A549 (cell line): ENCODE measurements around the gene CCDC40. TPM values are rescaled to one million over a fixed set of nuclear protein-coding genes. Genes with fewer than 3 reads are reported as not detected.
A peak's percentile ranks its signal among the peaks of the same experiment; 100 is the strongest.

Experiments used
- ATAC-seq, 2 experiments: fragments of 200-7000 bp in 1 of 2; fragments of >200 bp in 1 of 2; cut with Nextera tagmentation in 1 of 2; cut with Tn5 transposase in 1 of 2; 3 replicates each; pipeline versions ENCODE4 v1.8.0 to v1.9.1; 2018 to 2020; ENCODE audit warnings: mild to moderate bottlenecking in 1 of 2, moderate library complexity in 1 of 2
- CTCF ChIA-PET: fragments of 300-600 bp; sonication (Branson Sonifier 250); formaldehyde crosslinking; extraction: SDS; loops from one replicate; lab custom pipeline; 2021; ENCODE audit warnings: antibody characterized with exemption, inconsistent platforms; lab: Yijun Ruan, JAX
- POLR2A ChIA-PET: fragments of 350-600 bp; formaldehyde crosslinking; extraction: SDS; loops from one replicate; lab custom pipeline; 2021; ENCODE audit warnings: antibody characterized with exemption, inconsistent platforms; lab: Yijun Ruan, JAX
- DNase-seq, 2 experiments: peaks; one replicate each; pipeline versions ENCODE4 v3.0.0 to v3.0.0-alpha.2; 2011 to 2016; ENCODE audit warnings: low read depth in 1 of 2, low spot score in 1 of 2
- FAIRE-seq: peaks from 2 replicates; lab custom pipeline; 2011; peaks lifted over from hg19 to GRCh38; lab: Jason Lieb, UNC
- H3K27ac ChIP-seq, 2 experiments: fragments of >200 bp; sonication (Bioruptor Twin); formaldehyde crosslinking; 3 replicates each; pipeline ENCODE4 v1.5.1; 2016 to 2017
- H3K4me1 ChIP-seq: fragments of >200 bp; sonication (Bioruptor Twin); formaldehyde crosslinking; 3 replicates; pipeline ENCODE4 v1.6.1; 2016
- H3K4me2 ChIP-seq: fragments of >200 bp; sonication (Bioruptor Twin); formaldehyde crosslinking; 3 replicates; pipeline ENCODE4 v1.6.1; 2016
- H3K4me3 ChIP-seq: fragments of >200 bp; sonication (Bioruptor Twin); formaldehyde crosslinking; 3 replicates; pipeline ENCODE4 v1.5.1; 2016
- H3K9me3 ChIP-seq: fragments of >200 bp; sonication (Bioruptor Twin); formaldehyde crosslinking; 3 replicates; pipeline ENCODE4 v1.6.1; 2016
- BHLHE40 ChIP-seq: IDR thresholded peaks from 2 replicates; pipeline ENCODE4 v1.6.1; 2012; ENCODE audit warnings: low read depth, low read length, inconsistent platforms
- EP300 ChIP-seq, 2 experiments: fragments of >200 bp; sonication (Bioruptor Twin); formaldehyde crosslinking; IDR thresholded peaks; 2 replicates in 1 of 2; 3 replicates in 1 of 2; pipeline ENCODE4 v1.6.1; 2016 to 2017
- HEYL ChIP-seq: fragments of 250-450 bp; sonication (Bioruptor Pico); IDR thresholded peaks from 2 replicates; pipeline ENCODE4 v1.8.0; 2021; ENCODE audit warnings: mild to moderate bottlenecking, moderate library complexity
- HOXA7 ChIP-seq: fragments of 250-450 bp; sonication (Bioruptor Pico); IDR thresholded peaks from 2 replicates; pipeline ENCODE4 v1.5.0; 2020; ENCODE audit warnings: mild to moderate bottlenecking, moderate library complexity
- HOXB13 ChIP-seq: fragments of 250-450 bp; sonication (Bioruptor Pico); IDR thresholded peaks from 2 replicates; pipeline ENCODE4 v1.5.0; 2020; ENCODE audit warnings: low read depth, mild to moderate bottlenecking, moderate library complexity
- HOXB5 ChIP-seq: fragments of 250-450 bp; sonication (Bioruptor Pico); IDR thresholded peaks from 2 replicates; pipeline ENCODE4 v1.5.0; 2020; ENCODE audit warnings: mild to moderate bottlenecking, moderate library complexity
- MAZ ChIP-seq: fragments of 150-350 bp; IDR thresholded peaks from 2 replicates; pipeline ENCODE4 v1.6.1; 2014; ENCODE audit warnings: antibody characterized with exemption, low read depth, low read length, borderline replicate concordance
- NR3C1 ChIP-seq: fragments of >200 bp; sonication (Bioruptor Twin); formaldehyde crosslinking; IDR thresholded peaks from 3 replicates; pipeline ENCODE4 v1.6.1; 2017
- POLR2AphosphoS2 ChIP-seq: conservative IDR thresholded peaks from 2 replicates; pipeline ENCODE4 v1.6.1; 2012; ENCODE audit warnings: low read length, improper control_type of control experiment, inconsistent platforms
- RAD21 ChIP-seq, 2 experiments: fragments of >200 bp in 1 of 2; sonication (Bioruptor Twin) in 1 of 2; formaldehyde crosslinking in 1 of 2; IDR thresholded peaks in 1 of 2; conservative IDR thresholded peaks in 1 of 2; 2 replicates in 1 of 2; 3 replicates in 1 of 2; pipeline ENCODE4 v1.6.1; 2012 to 2018; ENCODE audit warnings: inconsistent platforms in 1 of 2
- RFX5 ChIP-seq: fragments of 450-650 bp; IDR thresholded peaks from 2 replicates; pipeline ENCODE4 v1.7.1; 2014; ENCODE audit warnings: antibody characterized with exemption, mild to moderate bottlenecking, moderate library complexity
- SMC3 ChIP-seq: fragments of >200 bp; sonication (Bioruptor Twin); formaldehyde crosslinking; IDR thresholded peaks from 3 replicates; pipeline ENCODE4 v1.6.1; 2018; ENCODE audit warnings: inconsistent platforms
- TP53 ChIP-seq: fragments of 250-450 bp; sonication (Bioruptor Pico); IDR thresholded peaks from 2 replicates; pipeline ENCODE4 v1.5.0; 2021; ENCODE audit warnings: mild to moderate bottlenecking, moderate library complexity
- ZNF302 ChIP-seq: fragments of 250-450 bp; sonication (Bioruptor Pico); IDR thresholded peaks from 2 replicates; pipeline ENCODE4 v1.9.0; 2021; ENCODE audit warnings: inconsistent platforms, mild to moderate bottlenecking, moderate library complexity
- WGBS: methylation state at CpG from one replicate; pipeline ENCODE4 v1.1.6; 2017; ENCODE audit errors: missing lambda C conversion rate; 5-methylcytosine and 5-hydroxymethylcytosine counted together
- polyA plus RNA-seq, 4 experiments: library from polyadenylated mRNA; depleted of rRNA in 3 of 4; stranded (reverse); fragments of >200 nt; fragmentation: RNase III in 1 of 4; extraction: RNeasy Plus Mini Kit Qiagen cat#74134 plus additional on column Dnase treatment in 1 of 4; gene quantifications; 2 replicates in 3 of 4; 3 replicates in 1 of 4; pipeline ENCODE4 v1.2.3, GENCODE V29; 2011 to 2017
- TF ChIP-seq, protein P1 (sequence below): fragments of 450-650 bp; IDR thresholded peaks from 2 replicates; pipeline ENCODE4 v1.6.1; 2014; ENCODE audit warnings: antibody characterized with exemption
- TF ChIP-seq, protein P2 (sequence below): fragments of >200 bp; sonication (Bioruptor Twin); formaldehyde crosslinking; IDR thresholded peaks from 3 replicates; pipeline ENCODE4 v1.6.1; 2016
- TF ChIP-seq, protein P3 (sequence below): fragments of 250-450 bp; sonication (Bioruptor Pico); IDR thresholded peaks from 2 replicates; pipeline ENCODE4 v1.5.0; 2021; ENCODE audit warnings: mild to moderate bottlenecking, moderate library complexity, borderline replicate concordance
- TF ChIP-seq, protein P4 (sequence below): fragments of >200 bp; sonication (Bioruptor Twin); formaldehyde crosslinking; IDR thresholded peaks from 2 replicates; pipeline ENCODE4 v1.6.1; 2016

Gene CCDC40
- polyA plus RNA-seq, 2 of the 4 experiments (the other 2 are of a cell fraction): 5.9 to 11.3 TPM

DNA sequence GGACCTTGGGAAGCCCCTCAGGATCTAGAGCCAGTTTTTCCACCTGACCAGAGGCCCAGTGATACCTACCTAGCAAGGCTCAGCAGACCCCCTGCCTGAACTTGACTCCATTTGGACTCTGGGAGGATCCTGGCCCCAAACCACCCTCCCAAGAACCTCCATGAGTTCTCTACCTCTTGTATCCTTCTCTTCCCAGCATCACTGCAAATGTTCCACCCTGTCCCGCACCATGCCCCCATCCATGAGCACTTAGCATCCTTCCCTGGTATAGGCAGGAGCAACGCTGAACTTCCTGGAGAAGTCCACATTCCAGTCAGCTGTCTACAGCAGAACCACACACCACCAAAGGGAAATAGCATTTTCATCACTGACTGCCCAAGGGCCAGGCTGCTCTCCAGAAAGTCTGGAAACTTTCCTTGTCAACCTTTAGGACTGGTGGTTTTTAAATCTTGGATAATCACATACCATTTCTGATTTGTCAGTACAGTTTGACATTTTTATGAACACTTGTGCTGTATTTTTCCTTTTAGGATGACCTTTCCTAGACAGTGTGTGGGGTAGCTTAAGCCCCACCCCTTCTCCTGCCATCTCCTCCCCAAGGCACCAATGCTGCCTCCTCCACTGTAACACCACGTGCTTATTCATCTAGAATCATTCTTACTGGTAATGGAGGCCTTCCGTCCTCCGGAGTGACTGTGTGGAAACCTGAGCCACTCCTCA is 96.6 kb downstream of the CCDC40 start:
- POLR2A ChIA-PET: no interaction called here
- 83% methylated on average over 5 of the region's 5 CpGs for WGBS

DNA sequence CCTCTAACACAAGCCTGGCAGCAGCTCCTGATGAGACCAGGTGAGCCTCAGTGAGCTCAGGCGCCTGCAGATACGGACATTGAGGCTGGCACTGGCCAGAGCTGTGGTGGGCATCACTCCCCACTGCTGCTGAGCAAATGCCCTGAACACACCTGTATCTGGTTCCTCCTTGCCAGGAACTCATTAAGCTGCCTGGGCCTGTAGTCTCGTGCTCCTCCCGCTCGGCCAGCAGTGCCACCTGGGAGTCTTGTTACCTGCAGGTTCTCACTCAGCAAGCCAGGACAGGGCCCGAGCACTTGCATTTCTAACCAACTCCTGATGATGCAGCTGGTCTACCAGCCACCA is 97.2 kb downstream of the CCDC40 start:
- CTCF ChIA-PET: interaction anchor here (1.2 to 2.6 kb wide), 4 partner anchors 9 to 51 kb away, joined by 4 to 10 read pairs (median 7); partner anchors contain the start of gene GAA
- Histone ChIP-seq H3K27ac (no peak overlapping the region), H3K4me1 (no peaks in the 10 kb centered on the region), H3K4me2 (no peak overlapping the region), H3K4me3 (no peak overlapping the region), H3K9me3 (no peaks in the 10 kb centered on the region)
- DNase-seq (no peak), ATAC-seq (peak in 1 of 2 experiments; percentile 13; a peak in 3 of 6 replicates), FAIRE-seq (no peak)
- POLR2A ChIA-PET: interaction anchor here (0.6 kb wide), 1 partner anchor 70 kb away, joined by 3 read pairs; no protein-coding TSS in a partner anchor
- WGBS: 100% methylated on average over 3 of the region's 6 CpGs
- 0 out of 2 replicates have a peak, but pooled peaks have one; percentile 32 for TF ChIP-seq POLR2AphosphoS2
- TF ChIP-seq, protein P1, sequence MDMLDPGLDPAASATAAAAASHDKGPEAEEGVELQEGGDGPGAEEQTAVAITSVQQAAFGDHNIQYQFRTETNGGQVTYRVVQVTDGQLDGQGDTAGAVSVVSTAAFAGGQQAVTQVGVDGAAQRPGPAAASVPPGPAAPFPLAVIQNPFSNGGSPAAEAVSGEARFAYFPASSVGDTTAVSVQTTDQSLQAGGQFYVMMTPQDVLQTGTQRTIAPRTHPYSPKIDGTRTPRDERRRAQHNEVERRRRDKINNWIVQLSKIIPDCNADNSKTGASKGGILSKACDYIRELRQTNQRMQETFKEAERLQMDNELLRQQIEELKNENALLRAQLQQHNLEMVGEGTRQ: no peak

More for the DNA sequence above, 96.6 kb downstream of the CCDC40 start:
- no peak overlapping the region for H3K4me3 ChIP-seq
- CTCF ChIA-PET: interaction anchor here (1.2 to 2.6 kb wide), 4 partner anchors 9 to 51 kb away, joined by 4 to 10 read pairs (median 7); partner anchors contain the start of gene GAA
- no peaks in the 10 kb centered on the region for H3K9me3 ChIP-seq
- no peak overlapping the region for H3K27ac ChIP-seq
- H3K4me1 ChIP-seq: no peaks in the 10 kb centered on the region
- H3K4me2 ChIP-seq: no peak overlapping the region
- ATAC-seq: peak; percentile 41 to 47; a peak in 4 of 6 replicates
- no peak for TF ChIP-seq MAZ
- peak; percentile 58; the same call in 1 of the 2 replicates for TF ChIP-seq HOXA7
- DNase-seq: no peak
- no peak for FAIRE-seq

DNA sequence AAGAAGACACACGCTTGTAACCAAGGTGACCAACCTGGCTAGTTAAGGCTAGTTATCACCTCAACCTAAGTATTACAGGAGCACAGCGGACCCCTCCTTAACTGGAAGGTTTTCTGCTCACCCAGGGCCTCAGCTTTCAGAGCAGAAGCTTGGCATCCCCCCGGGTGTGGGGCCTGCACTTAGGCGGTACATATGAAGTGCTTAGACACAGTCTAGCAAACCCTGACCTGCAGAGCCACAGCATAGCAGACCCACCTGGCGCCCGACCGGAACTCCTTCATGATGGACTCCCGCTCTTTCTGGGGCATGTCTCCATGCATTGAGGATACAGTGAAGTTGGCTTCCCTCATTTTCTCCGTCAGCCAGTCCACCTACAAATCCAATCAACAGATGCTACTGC is 100.7 kb downstream of the CCDC40 start:
- H3K9me3 ChIP-seq: no peaks in the 10 kb centered on the region
- ChIA-PET POLR2A (no interaction called here), CTCF (interaction anchor here (0.8 to 1.7 kb wide), 5 partner anchors 9 to 72 kb away, joined by 3 to 5 read pairs (median 4); partner anchors contain the start of gene GAA)
- FAIRE-seq: no peak
- no peak overlapping the region for H3K4me2 ChIP-seq
- WGBS: 90% methylated on average over 9 of the region's 9 CpGs
- DNase-seq: no peak
- no peaks in the 10 kb centered on the region for H3K4me1 ChIP-seq
- H3K27ac ChIP-seq: no peak overlapping the region
- H3K4me3 ChIP-seq: no peak overlapping the region
- TF ChIP-seq HOXB13 (CRISPR knock-in tag) (no peak), TP53 (no peak), NR3C1 (no peak), RFX5 (no peak), MAZ (no peak), RAD21 (conservative IDR thresholded peaks at IDR 0.05 in 1 of 2, IDR thresholded peaks at IDR 0.05 in 1 of 2) (no peak), ZNF302 (CRISPR knock-in tag) (no peak), HOXB5 (CRISPR knock-in tag) (no peak), HEYL (CRISPR knock-in tag) (no peak), EP300 (IDR thresholded peaks at IDR 0.05) (no peak), BHLHE40 (no peak), SMC3 (no peak), HOXA7 (no peak)
- TF ChIP-seq, protein P2, sequence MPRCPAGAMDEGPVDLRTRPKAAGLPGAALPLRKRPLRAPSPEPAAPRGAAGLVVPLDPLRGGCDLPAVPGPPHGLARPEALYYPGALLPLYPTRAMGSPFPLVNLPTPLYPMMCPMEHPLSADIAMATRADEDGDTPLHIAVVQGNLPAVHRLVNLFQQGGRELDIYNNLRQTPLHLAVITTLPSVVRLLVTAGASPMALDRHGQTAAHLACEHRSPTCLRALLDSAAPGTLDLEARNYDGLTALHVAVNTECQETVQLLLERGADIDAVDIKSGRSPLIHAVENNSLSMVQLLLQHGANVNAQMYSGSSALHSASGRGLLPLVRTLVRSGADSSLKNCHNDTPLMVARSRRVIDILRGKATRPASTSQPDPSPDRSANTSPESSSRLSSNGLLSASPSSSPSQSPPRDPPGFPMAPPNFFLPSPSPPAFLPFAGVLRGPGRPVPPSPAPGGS: no peak
- TF ChIP-seq, protein P3, sequence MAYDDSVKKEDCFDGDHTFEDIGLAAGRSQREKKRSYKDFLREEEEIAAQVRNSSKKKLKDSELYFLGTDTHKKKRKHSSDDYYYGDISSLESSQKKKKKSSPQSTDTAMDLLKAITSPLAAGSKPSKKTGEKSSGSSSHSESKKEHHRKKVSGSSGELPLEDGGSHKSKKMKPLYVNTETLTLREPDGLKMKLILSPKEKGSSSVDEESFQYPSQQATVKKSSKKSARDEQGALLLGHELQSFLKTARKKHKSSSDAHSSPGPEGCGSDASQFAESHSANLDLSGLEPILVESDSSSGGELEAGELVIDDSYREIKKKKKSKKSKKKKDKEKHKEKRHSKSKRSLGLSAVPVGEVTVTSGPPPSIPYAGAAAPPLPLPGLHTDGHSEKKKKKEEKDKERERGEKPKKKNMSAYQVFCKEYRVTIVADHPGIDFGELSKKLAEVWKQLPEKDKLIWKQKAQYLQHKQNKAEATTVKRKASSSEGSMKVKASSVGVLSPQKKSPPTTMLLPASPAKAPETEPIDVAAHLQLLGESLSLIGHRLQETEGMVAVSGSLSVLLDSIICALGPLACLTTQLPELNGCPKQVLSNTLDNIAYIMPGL (CRISPR knock-in tag): no peak
- TF ChIP-seq, protein P4, sequence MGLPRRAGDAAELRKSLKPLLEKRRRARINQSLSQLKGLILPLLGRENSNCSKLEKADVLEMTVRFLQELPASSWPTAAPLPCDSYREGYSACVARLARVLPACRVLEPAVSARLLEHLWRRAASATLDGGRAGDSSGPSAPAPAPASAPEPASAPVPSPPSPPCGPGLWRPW: no peak
- TF ChIP-seq, all 56 proteins: peak for 0
- no peak for ATAC-seq
